Body of pancreas (tissue), 4 donors: ENCODE results near the gene TNS4. TPM values are rescaled to one million over a fixed set of nuclear protein-coding genes. Genes with fewer than 3 reads are reported as not detected.

ENCODE experiments used
- ATAC-seq: fragments of 150-250 bp; one replicate; pipeline ENCODE4 v1.9.1; 2016
- DNase-seq, 4 donors: peaks; one replicate each; pipeline ENCODE4 v3.0.0-alpha.2; 2019
- H3K27ac ChIP-seq, 4 donors: fragments of 200-600 bp; sonication (generic); 1 replicate in 3 of 4; 2 replicates in 1 of 4; pipeline versions ENCODE4 v1.5.1 to v1.6.1; 2016 to 2019; ENCODE audit warnings: mild to moderate bottlenecking in 1 of 4, mixed read lengths in 1 of 4, moderate library complexity in 1 of 4
- H3K27me3 ChIP-seq, 2 donors: fragments of 200-600 bp; sonication (generic); one replicate each; pipeline ENCODE4 v1.6.0; 2016; ENCODE audit warnings: mild to moderate bottlenecking in 1 of 2
- H3K36me3 ChIP-seq, 2 donors: fragments of 200-600 bp; sonication (generic); replicated peaks in 1 of 2; 2 replicates each; pipeline ENCODE4 v1.5.1; 2016; ENCODE audit warnings: low read depth in 2 of 2; ENCODE audit not compliant: insufficient read depth in 1 of 2
- H3K4me1 ChIP-seq: fragments of 200-600 bp; sonication (generic); one replicate; pipeline ENCODE4 v1.6.0; 2016
- H3K4me3 ChIP-seq, 2 donors: fragments of 200-600 bp; sonication (generic); 1 replicate in 1 of 2; 2 replicates in 1 of 2; pipeline ENCODE4 v1.5.1; 2016 to 2019
- H3K9me3 ChIP-seq, 3 donors: fragments of 200-600 bp; sonication (generic); 1 replicate in 2 of 3; 2 replicates in 1 of 3; pipeline ENCODE4 v1.5.1; 2016
- POLR2A ChIP-seq, 3 donors: fragments of 450-650 bp; IDR thresholded peaks; one replicate each; pipeline ENCODE4 v1.6.1; 2016; ENCODE audit warnings: antibody characterized with exemption in 3 of 3, mild to moderate bottlenecking in 2 of 3
- WGBS, 2 donors: methylation state at CpG; one replicate each; pipeline ENCODE4 v1.1.5; 2017; 5-methylcytosine and 5-hydroxymethylcytosine counted together
- intact Hi-C: fragments of 100-400 bp; cut with DNase I; formaldehyde crosslinking; loops from one replicate; pipeline ENCODE4 v1.15.1; 2023
- total RNA-seq, 2 donors: library from RNA; depleted of rRNA; stranded (reverse); fragments of >200 nt; gene quantifications; one replicate each; pipeline ENCODE4 v1.1.0, GENCODE V29; 2016
- TF ChIP-seq, protein P1 (sequence below), 7 experiments: fragments of 450-650 bp in 4 of 7; fragments of 200-600 bp in 3 of 7; sonication (generic) in 3 of 7; IDR thresholded peaks; one replicate each; pipeline ENCODE4 v1.5.1; 2016 to 2019; ENCODE audit warnings: antibody characterized with exemption in 7 of 7

Gene TNS4
- total RNA-seq, 2 donors from 2014 or later = not detected

DNA sequence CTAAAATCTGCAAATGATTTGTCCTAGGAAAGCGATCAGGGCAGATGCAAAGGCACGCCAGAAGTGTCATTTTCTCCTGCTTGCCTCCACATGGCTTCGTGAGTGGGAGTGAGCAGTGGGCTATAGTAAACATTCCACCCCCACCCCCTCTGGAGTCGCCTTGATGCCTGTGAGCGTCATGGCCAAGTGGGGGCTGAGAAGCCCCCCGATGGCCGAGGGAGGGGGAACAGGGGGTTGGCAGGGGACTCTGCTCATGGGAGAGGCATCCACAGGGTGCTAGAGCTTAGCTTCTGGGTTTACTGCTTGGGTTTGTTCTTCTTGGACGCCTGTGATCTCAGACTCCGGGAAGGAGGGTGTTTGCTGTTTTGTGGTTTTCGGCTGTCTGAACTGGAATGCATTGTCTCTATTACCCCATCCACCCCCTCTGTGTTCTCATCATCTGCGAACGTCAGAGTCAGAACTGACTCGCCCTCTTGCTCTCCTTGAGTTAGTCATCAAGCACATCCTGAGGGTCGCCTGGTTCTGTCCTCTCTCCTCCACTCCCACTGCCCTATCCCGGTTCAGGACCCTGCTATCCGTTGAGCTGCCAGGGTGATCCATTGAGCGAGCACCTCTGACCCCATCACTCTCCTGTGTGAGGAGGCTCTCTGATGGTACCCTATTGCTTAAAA lies 15.4 kb downstream of the TNS4 start:
- TF ChIP-seq, protein P1, sequence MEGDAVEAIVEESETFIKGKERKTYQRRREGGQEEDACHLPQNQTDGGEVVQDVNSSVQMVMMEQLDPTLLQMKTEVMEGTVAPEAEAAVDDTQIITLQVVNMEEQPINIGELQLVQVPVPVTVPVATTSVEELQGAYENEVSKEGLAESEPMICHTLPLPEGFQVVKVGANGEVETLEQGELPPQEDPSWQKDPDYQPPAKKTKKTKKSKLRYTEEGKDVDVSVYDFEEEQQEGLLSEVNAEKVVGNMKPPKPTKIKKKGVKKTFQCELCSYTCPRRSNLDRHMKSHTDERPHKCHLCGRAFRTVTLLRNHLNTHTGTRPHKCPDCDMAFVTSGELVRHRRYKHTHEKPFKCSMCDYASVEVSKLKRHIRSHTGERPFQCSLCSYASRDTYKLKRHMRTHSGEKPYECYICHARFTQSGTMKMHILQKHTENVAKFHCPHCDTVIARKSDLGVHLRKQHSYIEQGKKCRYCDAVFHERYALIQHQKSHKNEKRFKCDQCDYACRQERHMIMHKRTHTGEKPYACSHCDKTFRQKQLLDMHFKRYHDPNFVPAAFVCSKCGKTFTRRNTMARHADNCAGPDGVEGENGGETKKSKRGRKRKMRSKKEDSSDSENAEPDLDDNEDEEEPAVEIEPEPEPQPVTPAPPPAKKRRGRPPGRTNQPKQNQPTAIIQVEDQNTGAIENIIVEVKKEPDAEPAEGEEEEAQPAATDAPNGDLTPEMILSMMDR (IDR thresholded peaks at IDR 0.05) = no peak
- no peak for TF ChIP-seq POLR2A (IDR thresholded peaks at IDR 0.05)
- no peaks in the 10 kb centered on the region for H3K27me3 ChIP-seq
- ATAC-seq (peak; percentile 16), DNase-seq (peak in 2 of 4 donors; percentile 27 to 49)
- no peaks in the 10 kb centered on the region for H3K9me3 ChIP-seq
- no peaks in the 10 kb centered on the region for H3K36me3 ChIP-seq
- intact Hi-C loops = no loop called here
- H3K4me3 ChIP-seq = no peak overlapping the region
- H3K27ac ChIP-seq = peak overlapping the region in 2 of 4 donors; percentile 10 to 40
- WGBS, 2 donors = 43 to 47% methylated on average over 16 to 17 of the region's 17 CpGs
- H3K4me1 ChIP-seq = peaks cover 10% of the 10 kb centered on the region

DNA sequence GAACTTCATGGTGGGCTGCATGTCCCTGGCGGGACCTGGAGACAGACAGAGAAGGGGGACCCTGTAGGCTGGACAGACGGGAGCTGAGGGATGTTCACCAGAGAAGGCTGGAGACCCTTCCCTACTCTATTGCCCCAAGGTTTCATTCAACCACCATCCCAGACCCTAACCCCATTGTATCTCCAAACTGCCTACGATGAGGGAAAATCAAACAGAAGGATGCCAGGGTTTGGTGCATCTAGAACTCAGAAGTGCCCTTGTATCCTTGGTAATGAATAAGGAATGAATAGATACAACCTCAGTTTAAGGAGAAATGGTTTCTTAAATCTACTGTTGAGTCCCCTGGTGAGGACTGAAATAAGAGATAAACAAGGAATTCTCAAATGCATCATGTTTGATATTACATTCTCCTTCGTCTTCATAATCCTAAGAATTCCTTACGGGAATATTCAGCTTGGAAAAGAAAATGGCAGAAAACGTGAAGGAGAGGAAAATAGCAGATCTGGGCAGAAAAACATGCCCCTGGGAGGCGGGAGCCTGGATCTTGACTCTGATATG lies 16.4 kb downstream of the TNS4 start:
- WGBS, 2 donors = 62 to 67% methylated on average over 7 of the region's 7 CpGs
- no peaks in the 10 kb centered on the region for H3K9me3 ChIP-seq
- no peaks in the 10 kb centered on the region for H3K36me3 ChIP-seq
- intact Hi-C loops = no loop called here
- no peak overlapping the region for H3K4me3 ChIP-seq
- ATAC-seq (no peak), DNase-seq (no peak)
- peaks cover under 1% of the 10 kb centered on the region for H3K4me1 ChIP-seq
- H3K27ac ChIP-seq = no peak overlapping the region
- H3K27me3 ChIP-seq = no peaks in the 10 kb centered on the region
- TF ChIP-seq, protein P1 (IDR thresholded peaks at IDR 0.05) = no peak
- no peak for TF ChIP-seq POLR2A (IDR thresholded peaks at IDR 0.05)

DNA sequence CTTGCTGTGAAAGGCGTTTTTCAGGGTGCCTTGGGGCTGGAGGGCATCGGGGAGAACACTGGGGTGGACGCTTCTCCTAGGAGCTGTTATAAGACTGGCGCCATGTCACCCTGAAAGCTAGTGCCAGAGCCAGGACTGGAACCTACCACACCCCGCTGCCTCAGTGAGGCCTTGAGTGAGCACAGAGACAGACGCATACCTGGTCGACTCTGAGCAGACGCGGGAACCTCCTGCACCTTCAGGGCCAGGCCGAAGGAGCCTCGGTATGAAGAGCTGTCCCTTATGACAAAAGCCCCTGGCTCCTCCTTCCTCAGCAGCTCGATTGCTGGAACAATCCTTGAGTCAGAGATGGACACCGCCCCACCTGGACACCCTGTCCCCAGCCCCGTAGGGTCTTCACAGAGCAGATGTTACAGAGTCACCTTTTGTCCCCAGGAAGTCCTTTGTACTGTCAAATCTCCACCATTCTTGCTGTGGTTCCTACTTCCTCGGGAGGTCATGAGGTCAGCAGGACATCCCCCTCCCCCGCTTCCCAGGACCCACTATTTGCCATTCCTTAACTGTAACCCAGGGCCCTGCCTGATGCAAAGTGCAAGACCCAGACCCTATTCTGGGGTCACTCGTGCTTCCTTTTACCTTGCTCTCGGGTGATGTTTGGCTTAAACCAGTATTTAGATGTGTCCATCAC lies 17.0 kb downstream of the TNS4 start:
- Histone ChIP-seq H3K27me3 (no peaks in the 10 kb centered on the region), H3K9me3 (no peaks in the 10 kb centered on the region), H3K36me3 (no peaks in the 10 kb centered on the region), H3K27ac (no peak overlapping the region), H3K4me1 (no peaks in the 10 kb centered on the region), H3K4me3 (no peak overlapping the region)
- DNase-seq (no peak), ATAC-seq (no peak)
- TF ChIP-seq, protein P1 (IDR thresholded peaks at IDR 0.05) = no peak
- no peak for TF ChIP-seq POLR2A (IDR thresholded peaks at IDR 0.05)
- 69 to 75% methylated on average over 15 to 18 of the region's 18 CpGs for WGBS, 2 donors
- intact Hi-C loops = no loop called here

DNA sequence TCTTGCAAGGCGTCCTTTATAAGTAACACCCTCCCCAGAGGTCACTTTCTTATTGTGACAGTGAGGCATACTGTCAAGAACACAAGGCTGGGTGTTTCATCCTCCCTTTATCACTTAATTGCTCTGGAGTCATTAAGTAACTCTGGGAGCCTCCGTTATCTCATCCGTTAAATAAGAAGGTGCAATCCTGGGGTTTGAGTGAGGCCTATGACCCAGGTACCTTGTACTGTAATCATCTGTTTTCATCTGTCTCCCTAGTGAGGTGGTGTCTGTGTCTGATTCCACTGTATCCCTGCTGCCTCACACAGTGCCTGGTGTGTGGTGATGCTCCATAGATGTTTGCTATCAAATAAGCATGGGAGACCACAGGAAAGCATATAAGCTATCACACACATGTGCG lies 17.7 kb downstream of the TNS4 start:
- no peaks in the 10 kb centered on the region for H3K27me3 ChIP-seq
- no peak for ATAC-seq
- DNase-seq = no peak
- no peak overlapping the region for H3K27ac ChIP-seq
- H3K9me3 ChIP-seq = no peaks in the 10 kb centered on the region
- TF ChIP-seq, protein P1 (IDR thresholded peaks at IDR 0.05) = no peak
- TF ChIP-seq POLR2A (IDR thresholded peaks at IDR 0.05) = no peak
- H3K4me3 ChIP-seq = no peak overlapping the region
- H3K4me1 ChIP-seq = no peaks in the 10 kb centered on the region
- 48 to 73% methylated on average over 4 of the region's 4 CpGs for WGBS, 2 donors
- H3K36me3 ChIP-seq = no peaks in the 10 kb centered on the region
- intact Hi-C loops = no loop called here
